ENCODE data around the gene FRA10AC1. TPM values are rescaled to one million over a fixed set of nuclear protein-coding genes. Genes with fewer than 3 reads are reported as not detected.

The FRA10AC1 gene
- total and polyA plus RNA-seq, 2 donors (not counting 1 experiment from before 2014, with no cell fraction given) = 5.0 to 29.7 TPM

GRCh38 chr10:93667795-93668194 lies 34.6 kb downstream of the FRA10AC1 start:
- intact Hi-C loops (cut with micrococcal nuclease) = no loop called here
- Mint-ChIP-seq H3K4me1 (no peaks in the 10 kb centered on the region), H3K4me3 (no peak overlapping the region), H3K27me3 (no peaks in the 10 kb centered on the region), H3K27ac (no peak overlapping the region), H3K9me3 (ENCODE audit: insufficient read depth) (no peaks in the 10 kb centered on the region)
- no CpG with 5 or more reads among the region's 3 CpGs for WGBS (ENCODE audit: insufficient coverage)
- TF ChIP-seq EZH2 (IDR thresholded peaks at IDR 0.05; ENCODE audit: borderline replicate concordance, insufficient read depth, low read depth, low read length, poor library complexity, severe bottlenecking) (no peak), CTCF (IDR thresholded peaks at IDR 0.05) (no peak)
- no peak overlapping the region for H3K27ac ChIP-seq (ENCODE audit: low read length in 2 of 2)
- no peaks in the 10 kb centered on the region for H3K79me2 ChIP-seq (ENCODE audit: control insufficient read depth, insufficient read depth, low read length)
- no peaks in the 10 kb centered on the region for H3K4me1 ChIP-seq (ENCODE audit: control insufficient read depth in 2 of 2, insufficient read depth in 2 of 2, low read length in 2 of 2)
- H4K20me1 ChIP-seq (ENCODE audit: control insufficient read depth, insufficient read depth, low read length, poor library complexity, severe bottlenecking) = no peaks in the 10 kb centered on the region
- no peak overlapping the region for H3K9ac ChIP-seq (ENCODE audit: low read length)
- no peak for ATAC-seq (ENCODE audit: low read depth)
- H2AFZ ChIP-seq (ENCODE audit: insufficient read depth, low read depth, low read length, poor library complexity, severe bottlenecking) = no peak overlapping the region
- no peak overlapping the region for H3K4me2 ChIP-seq (replicated peaks; ENCODE audit: low read depth, low read length, poor library complexity, severe bottlenecking)
- ChIA-PET CTCF (no interaction called here), POLR2A (no interaction called here)
- H3K27me3 ChIP-seq (replicated peaks in 1 of 4; ENCODE audit: control extremely low read depth in 1 of 4, control insufficient read depth in 3 of 4, insufficient read depth in 4 of 4, low read length in 3 of 4) = no peaks in the 10 kb centered on the region
- no peak for DNase-seq
- peaks cover 0 to 33% of the 10 kb centered on the region in 2 experiments for H3K36me3 ChIP-seq (replicated peaks in 1 of 2; ENCODE audit: control extremely low read depth in 1 of 2, control insufficient read depth in 1 of 2, extremely low read depth in 1 of 2, insufficient read depth in 2 of 2, low read length in 1 of 2)
- H3K4me3 ChIP-seq (ENCODE audit: control extremely low read depth in 1 of 5, extremely low read depth in 1 of 5, insufficient read depth in 1 of 5, low read depth in 2 of 5, low read length in 4 of 5) = no peak overlapping the region
- H3K9me3 ChIP-seq (ENCODE audit: control extremely low read depth in 1 of 3, control insufficient read depth in 2 of 3, insufficient read depth in 1 of 3, low read length in 2 of 3) = no peaks in the 10 kb centered on the region

- H3K4me2 ChIP-seq (replicated peaks; ENCODE audit: low read depth, low read length, poor library complexity, severe bottlenecking) = no peak overlapping the region
- no peak for TF ChIP-seq EZH2 (IDR thresholded peaks at IDR 0.05; ENCODE audit: borderline replicate concordance, insufficient read depth, low read depth, low read length, poor library complexity, severe bottlenecking)
- no peak for TF ChIP-seq CTCF (IDR thresholded peaks at IDR 0.05)
- ChIA-PET POLR2A (no interaction called here), CTCF (no interaction called here)
- H3K36me3 ChIP-seq (replicated peaks in 1 of 2; ENCODE audit: control extremely low read depth in 1 of 2, control insufficient read depth in 1 of 2, extremely low read depth in 1 of 2, insufficient read depth in 2 of 2, low read length in 1 of 2) = peaks cover 0 to 33% of the 10 kb centered on the region in 2 experiments
- Mint-ChIP-seq H3K9me3 (ENCODE audit: insufficient read depth) (no peaks in the 10 kb centered on the region), H3K4me3 (no peak overlapping the region), H3K27ac (no peak overlapping the region), H3K4me1 (no peaks in the 10 kb centered on the region), H3K27me3 (no peaks in the 10 kb centered on the region)
- no peaks in the 10 kb centered on the region for H4K20me1 ChIP-seq (ENCODE audit: control insufficient read depth, insufficient read depth, low read length, poor library complexity, severe bottlenecking)
- H3K9me3 ChIP-seq (ENCODE audit: control extremely low read depth in 1 of 3, control insufficient read depth in 2 of 3, insufficient read depth in 1 of 3, low read length in 2 of 3) = no peaks in the 10 kb centered on the region
- H3K4me1 ChIP-seq (ENCODE audit: control insufficient read depth in 2 of 2, insufficient read depth in 2 of 2, low read length in 2 of 2) = no peaks in the 10 kb centered on the region
- no CpG with 5 or more reads among the region's 4 CpGs for WGBS (ENCODE audit: insufficient coverage)
- H3K27ac ChIP-seq (ENCODE audit: low read length in 2 of 2) = no peak overlapping the region
- H2AFZ ChIP-seq (ENCODE audit: insufficient read depth, low read depth, low read length, poor library complexity, severe bottlenecking) = no peak overlapping the region
- no peak overlapping the region for H3K4me3 ChIP-seq (ENCODE audit: control extremely low read depth in 1 of 5, extremely low read depth in 1 of 5, insufficient read depth in 1 of 5, low read depth in 2 of 5, low read length in 4 of 5)
- ATAC-seq (ENCODE audit: low read depth) (no peak), DNase-seq (no peak)
- H3K9ac ChIP-seq (ENCODE audit: low read length) = no peak overlapping the region
- no peaks in the 10 kb centered on the region for H3K27me3 ChIP-seq (replicated peaks in 1 of 4; ENCODE audit: control extremely low read depth in 1 of 4, control insufficient read depth in 3 of 4, insufficient read depth in 4 of 4, low read length in 3 of 4)
- no peaks in the 10 kb centered on the region for H3K79me2 ChIP-seq (ENCODE audit: control insufficient read depth, insufficient read depth, low read length)
- intact Hi-C loops (cut with micrococcal nuclease) = no loop called here
Measured at GRCh38 chr10:93666030-93666429, 36.4 kb downstream of the FRA10AC1 start.
